GM10248 (cell line): Measurements from ENCODE around the gene GUCY1A1.

Experiments used
- CTCF ChIA-PET: fragments of 300-600 bp; sonication (Branson Sonifier 250); formaldehyde crosslinking; extraction: SDS; loops from one replicate; lab custom pipeline; 2021; ENCODE audit warnings: antibody characterized with exemption; lab: Yijun Ruan, JAX
- POLR2A ChIA-PET: fragments of 350-650 bp; sonication (Branson Sonifier 250); formaldehyde crosslinking; extraction: SDS; loops from one replicate; lab custom pipeline; 2020; ENCODE audit warnings: antibody characterized with exemption; lab: Yijun Ruan, JAX
- DNase-seq: peaks from one replicate; pipeline ENCODE4 v3.0.0; 2012; ENCODE audit errors: extremely low spot score
- CTCF ChIP-seq: IDR thresholded peaks from 2 replicates; pipeline ENCODE4 v1.5.1; 2012; ENCODE audit warnings: mild to moderate bottlenecking, low read depth; ENCODE audit errors: extremely low read depth, missing control alignments, control extremely low read depth

GUCY1A1 gene

GRCh38 chr4:155694100-155694785 is 27.6 kb downstream of the GUCY1A1 start:
- TF ChIP-seq CTCF: no peak
- no peak for DNase-seq
- POLR2A ChIA-PET: no interaction called here
- CTCF ChIA-PET: interaction anchor here (0.8 to 1.8 kb wide), 4 partner anchors 8 to 93 kb away, joined by 3 to 5 read pairs (median 3); no protein-coding TSS in a partner anchor

GRCh38 chr4:155696226-155696625 is 29.6 kb downstream of the GUCY1A1 start:
- DNase-seq: no peak

GRCh38 chr4:155696726-155697125 is 30.1 kb downstream of the GUCY1A1 start:
- ChIA-PET CTCF (interaction anchor here (1.3 kb wide), 1 partner anchor 90 kb away, joined by 5 read pairs; no protein-coding TSS in a partner anchor), POLR2A (no interaction called here)

More at GRCh38 chr4:155696226-155696625, 29.6 kb downstream of the GUCY1A1 start:
- CTCF ChIA-PET: interaction anchor here (1.3 kb wide), 1 partner anchor 15 kb away, joined by 3 read pairs; no protein-coding TSS in a partner anchor
- no peak for TF ChIP-seq CTCF
- POLR2A ChIA-PET: no interaction called here

GRCh38 chr4:155701827-155702226 is 35.2 kb downstream of the GUCY1A1 start:
- no peak for DNase-seq
- CTCF ChIA-PET: interaction anchor here (0.7 kb wide), 2 partner anchors 17 to 63 kb away, joined by 3 to 6 read pairs; no protein-coding TSS in a partner anchor
- no peak for TF ChIP-seq CTCF
- POLR2A ChIA-PET: no interaction called here

More at GRCh38 chr4:155696726-155697125, 30.1 kb downstream of the GUCY1A1 start:
- DNase-seq: no peak
- TF ChIP-seq CTCF: no peak

- CTCF ChIA-PET: interaction anchor here (1.3 to 2.1 kb wide), 3 partner anchors 9 to 262 kb away, joined by 3 to 4 read pairs (median 3); no protein-coding TSS in a partner anchor
- TF ChIP-seq CTCF: no peak
- DNase-seq: no peak
- POLR2A ChIA-PET: no interaction called here
Observed at GRCh38 chr4:155703486-155704247, 37.0 kb downstream of the GUCY1A1 start.

- CTCF ChIA-PET: interaction anchor here (0.7 to 1.7 kb wide), 2 partner anchors 13 to 69 kb away, joined by 3 read pairs; no protein-coding TSS in a partner anchor
- POLR2A ChIA-PET: no interaction called here
- no peak for DNase-seq
- TF ChIP-seq CTCF: no peak
Observed at GRCh38 chr4:155704841-155705404, 38.3 kb downstream of the GUCY1A1 start.
